NCI-H2107 treated with DMSO at 0.1 percent for 48 hours (cell line): ENCODE data around the gene ARMH1.
"Not testable (repeated sequence)": the region's sequence is repeated elsewhere in the genome, so short reads cannot be mapped to it uniquely, and the experiment has no call there.

Source experiments
- DNase-seq: peaks from one replicate; lab custom pipeline; 2025; ENCODE audit not compliant: unreplicated experiment; lab: John Stamatoyannopoulos, UW

The ARMH1 gene

DNA sequence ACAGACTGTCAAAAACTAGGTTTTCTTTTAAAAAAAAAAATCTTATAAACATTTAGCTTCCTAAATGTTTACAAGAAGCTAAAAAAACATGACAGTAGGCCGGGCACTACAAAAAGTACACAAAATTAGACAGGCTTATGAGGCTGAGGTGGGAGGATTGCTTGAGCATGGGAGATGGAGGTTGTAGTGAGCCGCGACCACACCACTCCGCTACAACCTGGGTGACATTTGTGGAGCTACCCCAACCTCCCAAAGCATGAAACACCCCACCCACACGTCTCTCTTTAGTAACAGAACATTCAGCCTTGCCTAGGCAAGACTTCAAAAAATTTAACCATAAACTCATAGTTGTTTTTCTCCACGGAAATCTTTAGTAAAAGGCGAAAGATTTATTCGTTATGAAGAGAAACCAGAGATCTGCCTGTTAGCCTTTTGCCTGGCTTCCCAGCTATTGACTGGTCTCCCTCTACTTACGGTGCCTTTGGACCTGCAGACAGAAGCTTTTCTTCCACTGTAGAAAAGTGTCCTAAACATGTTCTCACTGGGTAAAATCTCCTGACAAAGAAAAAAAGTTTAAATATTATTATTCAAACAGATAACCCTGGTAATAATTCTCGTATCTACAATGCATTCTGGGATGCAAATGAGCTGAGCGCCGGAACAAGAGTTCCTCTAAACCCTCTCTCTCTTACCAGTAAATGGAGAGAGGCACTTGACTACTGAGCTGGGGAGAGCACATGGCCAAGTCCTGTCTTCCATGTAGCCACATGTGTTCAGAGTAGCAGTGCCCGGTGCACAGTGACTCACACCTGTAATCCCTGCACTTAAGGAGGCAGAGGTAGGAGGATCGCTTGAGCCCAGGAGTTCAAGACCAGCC, 47.2 kb downstream of the ARMH1 start:
- peak; percentile 97 for DNase-seq

DNA sequence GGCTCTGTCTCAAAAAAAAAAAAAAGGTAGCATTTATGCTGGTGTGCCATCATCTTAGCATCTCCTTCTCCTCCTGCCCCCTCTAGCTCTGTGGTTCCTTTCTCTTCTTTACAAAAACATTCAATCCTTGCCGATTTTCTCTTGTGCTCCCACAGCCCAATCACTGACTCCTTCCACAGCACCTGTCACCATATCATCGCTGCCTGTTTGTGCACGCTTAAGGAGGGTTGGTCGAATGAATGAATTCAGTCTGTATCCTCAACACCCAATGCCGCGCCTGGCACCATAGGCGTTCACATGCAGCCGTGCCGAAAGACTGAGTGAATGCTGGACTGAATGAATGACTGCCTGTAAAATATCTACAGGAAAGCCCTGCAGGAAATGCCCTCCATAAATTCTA, 48.5 kb downstream of the ARMH1 start:
- DNase-seq, result no peak

DNA sequence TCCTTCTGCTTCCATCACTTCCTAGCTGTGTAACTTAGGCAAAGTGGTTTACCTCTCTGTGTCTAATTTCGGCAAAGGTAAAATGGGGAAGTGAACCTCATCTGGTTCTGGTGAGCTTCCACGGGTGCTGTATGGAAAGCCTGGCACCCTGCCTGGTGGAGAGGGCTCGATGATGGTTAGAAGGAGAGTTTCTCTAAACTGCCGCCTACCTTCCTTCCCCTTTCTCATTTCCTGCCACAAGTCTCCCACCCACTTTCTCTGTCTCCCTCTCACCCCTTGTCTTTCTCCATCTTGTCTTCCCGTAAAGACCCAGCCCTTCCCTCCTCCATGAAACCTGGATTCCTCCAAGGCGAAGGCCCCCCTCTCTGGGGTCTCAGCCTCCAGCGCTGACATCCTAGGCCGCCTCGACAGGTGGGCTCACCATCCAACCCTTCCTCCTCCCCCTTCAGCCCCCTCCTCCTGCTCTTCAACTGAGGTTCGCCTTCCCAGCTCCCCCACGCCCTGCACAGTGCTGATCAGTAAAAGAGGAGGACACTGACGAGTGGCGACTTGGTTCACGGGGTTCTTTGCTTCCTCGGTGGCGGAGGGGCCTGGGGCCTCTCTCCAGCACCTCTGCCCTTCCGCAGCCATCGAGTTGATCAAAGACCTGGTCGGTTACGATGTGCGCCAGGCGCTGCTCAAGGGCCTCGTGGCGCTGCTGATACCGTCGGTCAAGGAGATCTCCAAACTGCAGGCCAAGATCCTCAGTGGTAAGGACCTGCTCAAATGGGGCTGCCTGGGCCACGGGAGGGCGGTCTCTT, 49.2 kb downstream of the ARMH1 start:
- DNase-seq, result no peak

DNA sequence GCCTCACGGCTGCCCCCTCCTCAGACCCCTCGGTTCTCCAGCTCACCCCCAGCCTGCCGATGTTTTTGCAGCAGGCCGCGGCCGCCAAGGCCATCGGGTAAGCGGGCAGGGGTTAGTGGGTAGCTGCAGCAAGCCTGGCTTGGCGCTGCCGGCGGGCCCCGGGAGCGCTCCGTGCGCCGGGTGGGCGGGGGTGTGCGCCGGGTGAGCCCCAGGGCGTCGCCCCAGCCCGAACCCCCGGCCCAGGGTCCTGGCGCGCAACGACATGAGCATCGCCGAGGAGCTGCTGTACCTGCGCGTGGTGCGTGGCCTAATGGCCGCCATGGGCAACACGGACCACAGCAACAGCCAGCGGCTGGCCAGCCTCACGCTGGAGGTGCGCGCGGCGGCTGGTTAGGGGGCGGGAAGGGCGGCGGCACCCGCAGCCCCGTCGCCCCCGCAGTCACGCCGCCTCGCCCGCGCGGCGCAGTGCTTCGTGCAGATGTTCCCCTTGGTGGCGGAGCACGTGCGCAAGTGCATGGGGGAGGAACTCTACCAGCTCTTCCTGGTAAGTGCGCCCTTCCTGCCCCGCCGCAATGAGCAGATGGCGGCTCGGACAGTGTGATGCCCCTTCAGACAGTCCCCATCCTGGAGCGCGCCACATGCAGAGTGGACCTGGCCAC, 49.9 kb downstream of the ARMH1 start:
- DNase-seq, result no peak

DNA sequence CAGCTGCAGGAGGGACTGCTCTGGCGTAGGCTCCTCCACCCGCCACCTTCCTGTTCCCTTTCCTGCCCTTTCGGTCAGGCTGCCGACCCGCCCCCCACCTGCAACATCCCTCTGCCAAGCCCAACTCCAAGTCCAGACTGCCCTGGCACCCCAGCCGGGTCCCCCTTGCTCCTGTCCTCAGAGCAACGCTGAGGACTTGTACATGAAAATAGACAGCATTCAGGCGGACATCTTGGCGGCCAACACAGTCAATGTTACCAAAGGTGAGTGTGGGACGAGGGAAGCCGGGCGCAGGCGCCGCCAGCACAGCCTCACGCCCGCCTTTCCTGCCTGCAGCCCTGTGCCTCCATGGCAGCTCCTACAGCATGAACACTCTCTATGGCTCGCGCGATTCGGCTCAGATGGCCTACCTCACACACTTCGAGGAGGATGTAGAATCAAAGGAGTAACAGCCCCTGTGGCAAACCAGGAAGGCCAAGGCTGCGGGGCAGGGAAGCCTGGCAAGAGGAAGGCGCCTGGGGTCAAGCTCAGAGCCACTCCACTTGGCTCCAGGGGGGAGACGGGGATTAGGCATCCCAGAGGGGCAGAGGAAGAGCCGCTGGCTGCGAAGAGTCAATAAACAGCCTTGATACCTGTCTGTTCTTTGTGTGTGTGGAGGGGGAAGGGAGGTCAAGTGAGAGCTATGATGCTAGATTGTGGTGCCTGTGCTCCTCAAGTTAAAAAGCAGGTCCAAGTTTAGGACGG, 50.6 kb downstream of the ARMH1 start:
- no peak for DNase-seq

DNA sequence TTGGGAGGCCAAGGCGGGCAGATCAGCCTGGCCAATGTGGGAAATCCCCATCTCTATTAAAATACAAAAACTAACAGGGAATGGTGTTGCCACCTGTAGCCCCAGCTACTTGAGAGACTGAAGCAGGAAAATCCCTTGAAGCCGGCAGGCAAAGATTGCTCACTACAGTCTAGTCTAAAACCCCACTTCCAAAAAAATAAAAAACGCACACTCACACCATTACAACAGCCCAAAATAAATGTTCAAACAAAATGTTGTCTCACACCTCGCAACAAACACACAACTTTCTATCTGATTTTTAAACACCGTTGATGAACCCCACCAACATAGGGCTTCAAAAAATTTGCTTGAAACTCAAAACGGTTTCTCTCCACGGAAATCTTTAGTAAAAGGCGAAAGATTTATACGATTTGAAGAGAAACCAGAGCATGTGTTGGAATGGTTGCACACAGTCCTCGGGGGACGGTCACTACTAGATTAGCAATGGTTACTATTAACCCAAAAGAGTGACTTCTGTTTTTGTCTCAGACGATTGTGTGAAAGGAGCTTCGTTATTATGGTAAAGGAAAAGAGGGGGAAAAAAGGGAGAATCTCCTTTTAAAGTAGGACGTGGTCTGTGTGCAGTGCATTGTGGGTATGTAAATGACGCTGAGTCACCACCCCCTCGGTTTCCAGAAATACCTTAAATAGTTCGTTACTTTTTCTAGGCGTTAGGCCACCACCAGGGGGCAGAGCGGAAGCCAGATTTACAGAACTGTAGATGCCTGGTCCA, 56.4 kb downstream of the ARMH1 start, which contains the start of gene RNU5D-1:
RNU5D-1 (minus strand) TSS at position 430 of the 772 bp plus-strand sequence.
- DNase-seq, result peak; percentile 98

DNA sequence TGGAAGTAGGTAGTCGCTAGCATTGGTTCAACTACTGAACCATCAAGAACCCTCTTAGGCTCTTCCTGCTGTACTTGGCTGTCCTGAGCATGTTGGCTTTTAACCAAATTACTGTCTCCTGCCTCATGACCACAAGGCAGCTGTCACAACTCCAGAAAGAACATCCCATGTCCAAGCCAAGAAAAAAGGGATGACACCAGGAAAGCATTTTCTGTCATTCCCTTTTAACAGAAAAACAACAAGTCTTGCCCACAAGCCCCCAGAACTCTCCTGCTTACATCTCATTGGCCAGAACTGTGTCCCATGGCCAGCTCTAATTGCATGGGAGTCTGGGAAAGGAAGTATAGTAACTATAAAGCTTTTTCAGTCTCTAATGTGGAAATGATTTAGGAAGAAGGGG, 58.9 kb downstream of the ARMH1 start:
- no peak for DNase-seq

DNA sequence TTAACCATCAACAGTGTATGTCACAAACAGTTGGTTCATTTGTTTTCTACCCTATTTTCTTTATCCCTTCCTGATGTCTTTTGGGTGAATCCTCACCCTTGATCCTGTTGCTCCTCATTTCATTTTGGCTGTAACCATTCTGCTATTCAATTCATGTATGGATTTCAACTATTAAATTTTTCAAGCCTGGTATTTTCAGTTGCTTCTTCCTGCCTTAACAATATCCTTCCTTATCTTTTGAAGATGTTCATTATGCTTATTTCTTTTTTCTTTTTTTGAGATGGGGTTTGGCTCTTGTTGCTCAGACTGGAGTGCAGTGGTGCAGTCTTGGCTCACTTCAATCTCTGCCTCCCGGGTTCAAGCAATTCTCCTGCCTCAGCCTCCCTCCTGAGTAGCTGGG, 59.3 kb downstream of the ARMH1 start:
- no peak for DNase-seq

DNA sequence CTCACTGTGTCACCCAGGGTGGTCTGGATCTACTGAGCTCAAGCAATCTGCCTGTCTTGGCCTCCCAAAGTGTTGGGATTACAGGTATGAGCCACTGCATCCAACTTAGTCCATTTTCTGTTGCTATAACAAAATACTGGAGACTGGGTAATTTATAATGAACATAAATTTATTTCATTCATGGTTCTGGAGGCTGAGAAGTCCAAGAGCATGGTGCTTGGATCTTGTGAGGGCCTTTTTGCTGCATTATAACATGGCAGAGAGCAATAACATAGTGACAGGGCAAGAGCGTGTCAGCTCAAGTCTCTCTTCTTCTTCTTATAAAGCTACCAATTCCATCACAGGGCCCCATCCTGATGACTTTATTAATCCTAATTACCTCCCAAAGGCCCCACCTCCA, 61.5 kb downstream of the ARMH1 start:
- no peak for DNase-seq

DNA sequence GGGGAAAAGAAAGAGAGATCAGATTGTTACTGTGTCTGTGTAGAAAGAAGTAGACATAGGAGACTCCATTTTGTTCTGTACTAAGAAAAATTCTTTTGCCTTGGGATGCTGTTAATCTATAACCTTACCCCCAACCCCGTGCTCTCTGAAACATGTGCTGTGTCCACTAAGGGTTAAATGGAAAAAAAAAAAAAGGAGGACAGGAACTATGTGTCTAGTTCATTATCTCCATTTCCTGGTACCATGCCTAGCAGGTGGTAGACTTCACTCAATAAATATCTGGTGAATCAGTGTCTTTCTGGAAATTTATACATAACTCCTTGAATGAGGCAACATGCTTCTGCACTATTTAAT, 64.4 kb downstream of the ARMH1 start:
- not testable (repeated sequence) for DNase-seq

DNA sequence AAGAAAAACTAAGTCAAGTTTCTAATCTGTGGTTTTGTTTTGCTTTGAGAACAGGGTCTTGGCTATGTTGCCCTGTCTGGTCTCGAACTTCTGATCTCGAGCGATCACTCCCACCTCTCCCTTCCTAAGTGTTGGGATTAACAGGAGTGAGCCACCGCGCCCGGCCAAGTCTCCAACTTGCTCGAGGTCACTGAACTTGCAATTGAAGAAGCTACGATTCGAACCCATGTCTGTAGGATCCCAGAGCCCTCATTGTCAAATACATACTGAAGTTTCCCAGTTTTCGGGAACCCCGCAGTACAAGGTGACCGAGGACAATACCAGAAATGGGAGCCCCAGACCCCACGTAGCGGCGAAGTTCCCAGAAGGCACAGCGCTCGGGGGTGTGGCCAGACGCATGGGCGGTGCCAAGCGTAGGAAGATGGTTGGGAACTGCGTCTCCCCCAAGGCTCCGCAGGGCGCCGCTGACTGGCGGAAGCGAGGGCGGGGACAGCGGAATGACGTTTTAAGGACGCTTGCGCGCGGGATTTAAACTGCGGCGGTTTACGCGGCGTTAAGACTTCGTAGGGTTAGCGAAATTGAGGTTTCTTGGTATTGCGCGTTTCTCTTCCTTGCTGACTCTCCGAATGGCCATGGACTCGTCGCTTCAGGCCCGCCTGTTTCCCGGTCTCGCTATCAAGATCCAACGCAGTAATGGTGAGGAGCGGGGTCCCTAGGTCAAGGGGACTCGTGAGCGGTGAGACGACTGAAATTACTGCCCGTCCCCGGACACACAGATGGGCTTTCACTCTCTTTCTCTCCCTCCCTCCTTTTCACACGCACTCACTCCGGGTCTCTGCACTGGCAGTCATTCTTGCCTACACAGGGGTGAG, 65.0 kb downstream of the ARMH1 start, which contains the start of gene KIF2C:
KIF2C (plus strand) TSS at position 531 of the 872 bp plus-strand sequence; CDS start at position 627, 96 bp downstream.
- DNase-seq, result peak; percentile 97

DNA sequence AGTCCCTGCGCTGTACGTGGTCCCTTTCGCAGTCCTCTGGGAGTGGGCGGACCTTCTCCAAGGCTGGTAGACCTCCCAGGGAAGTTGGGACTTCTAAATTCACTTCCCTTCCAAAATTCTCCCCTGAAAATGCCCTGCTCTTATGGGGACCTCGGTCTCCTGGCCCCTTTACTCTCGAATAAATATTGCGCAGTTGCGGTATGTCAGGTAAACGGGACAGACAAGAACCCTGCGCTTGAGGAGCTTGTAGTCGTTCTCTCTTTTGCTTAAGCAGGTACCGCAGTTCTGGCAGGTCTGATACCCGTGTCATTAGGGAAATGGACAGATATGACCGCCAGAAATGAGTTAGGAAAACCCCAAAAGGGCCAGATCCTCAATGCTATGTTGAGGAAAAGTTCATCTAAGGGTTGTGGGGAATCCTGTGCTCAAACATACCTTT, 65.7 kb downstream of the ARMH1 start:
- DNase-seq, result no peak

DNA sequence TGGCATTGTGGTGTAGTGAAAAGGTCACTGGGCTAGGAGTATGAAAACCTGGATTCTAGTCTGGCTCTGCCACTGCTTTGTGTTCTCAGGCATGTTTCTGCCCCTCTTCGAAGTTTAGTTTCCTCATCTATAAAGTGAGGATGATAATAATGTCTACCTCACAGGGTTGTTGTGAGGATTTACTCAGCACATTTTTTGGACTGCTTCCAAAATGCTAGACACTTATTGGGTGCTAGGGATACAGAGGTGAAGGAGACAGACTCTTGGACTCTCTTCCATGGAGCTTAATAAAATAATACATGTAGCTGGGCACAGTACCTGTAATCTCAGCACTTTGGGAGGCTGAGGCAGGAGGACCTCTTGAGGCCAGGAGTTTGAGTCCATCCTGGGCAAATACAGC, 68.7 kb downstream of the ARMH1 start:
- DNase-seq, result no peak

DNA sequence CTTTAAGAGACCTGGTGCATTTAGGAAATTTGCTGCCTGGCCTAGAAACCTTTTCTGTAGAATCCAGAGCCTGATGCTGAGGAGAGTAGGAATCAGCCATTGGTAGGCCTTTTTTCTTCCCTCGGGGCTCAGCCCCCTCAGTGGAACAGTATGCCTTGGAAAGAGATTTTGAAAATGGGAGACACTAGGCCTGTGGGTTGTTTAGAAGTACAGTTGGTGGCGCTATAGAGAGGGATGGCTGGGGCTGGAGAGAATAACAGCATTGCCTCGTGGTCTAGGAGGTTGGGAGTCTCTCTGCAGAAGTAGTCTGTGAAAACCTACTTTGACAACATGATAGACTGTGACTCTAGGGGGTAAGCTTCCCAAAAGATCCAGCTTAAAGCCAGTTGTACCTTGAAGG, 73.4 kb downstream of the ARMH1 start:
- DNase-seq, result no peak

DNA sequence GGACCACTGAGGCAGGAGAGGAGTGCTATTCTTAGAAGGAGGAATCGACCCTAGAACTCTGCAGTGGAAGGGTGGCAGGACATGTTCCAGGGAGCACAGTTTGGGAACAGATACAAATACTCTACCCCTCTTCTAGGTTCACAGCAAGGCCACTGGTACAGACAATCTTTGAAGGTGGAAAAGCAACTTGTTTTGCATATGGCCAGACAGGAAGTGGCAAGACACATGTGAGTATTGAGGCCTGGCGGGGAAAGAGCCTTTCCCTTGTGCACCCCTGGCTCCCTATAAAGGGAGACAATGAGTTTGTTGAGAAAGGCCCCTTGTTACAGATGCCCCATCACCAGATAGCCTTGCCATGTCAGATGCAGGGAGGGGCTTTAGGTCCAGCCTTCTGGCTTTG, 82.9 kb downstream of the ARMH1 start:
- no peak for DNase-seq

DNA sequence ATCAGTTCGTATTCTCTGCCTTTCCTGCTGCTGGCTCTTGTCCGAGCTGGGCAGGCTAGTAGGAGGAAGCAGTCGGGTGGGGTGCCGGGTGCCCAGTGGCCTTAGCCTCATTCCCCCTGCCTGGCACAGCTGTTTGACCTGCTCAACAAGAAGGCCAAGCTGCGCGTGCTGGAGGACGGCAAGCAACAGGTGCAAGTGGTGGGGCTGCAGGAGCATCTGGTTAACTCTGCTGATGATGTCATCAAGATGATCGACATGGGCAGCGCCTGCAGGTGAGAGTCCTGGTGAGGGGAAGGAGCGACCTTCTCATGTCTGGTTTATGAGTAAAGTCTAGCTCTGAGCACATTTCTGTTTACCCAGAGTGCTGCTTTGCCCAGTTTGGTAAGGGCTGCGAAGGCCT, 84.6 kb downstream of the ARMH1 start:
- DNase-seq, result no peak

DNA sequence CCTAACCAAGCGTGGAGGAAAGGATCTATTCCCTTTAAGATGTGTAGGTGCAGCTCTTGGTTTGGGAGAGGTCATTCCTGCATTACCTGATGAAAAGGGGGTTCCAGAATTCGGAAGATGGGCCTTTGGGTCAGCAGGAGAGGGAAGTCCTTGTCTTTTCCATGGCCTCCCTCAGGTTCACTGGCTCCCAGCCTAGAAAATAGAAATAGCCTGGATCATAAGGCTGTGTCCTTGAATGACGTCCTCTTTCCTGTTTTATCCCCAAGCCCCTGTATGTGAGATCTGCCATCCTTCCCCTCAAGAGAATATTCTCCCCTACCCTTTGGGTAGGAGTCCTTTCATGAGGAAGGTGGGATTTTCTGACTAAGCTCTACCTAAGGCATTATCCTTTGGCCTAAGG, 86.4 kb downstream of the ARMH1 start:
- no peak for DNase-seq

DNA sequence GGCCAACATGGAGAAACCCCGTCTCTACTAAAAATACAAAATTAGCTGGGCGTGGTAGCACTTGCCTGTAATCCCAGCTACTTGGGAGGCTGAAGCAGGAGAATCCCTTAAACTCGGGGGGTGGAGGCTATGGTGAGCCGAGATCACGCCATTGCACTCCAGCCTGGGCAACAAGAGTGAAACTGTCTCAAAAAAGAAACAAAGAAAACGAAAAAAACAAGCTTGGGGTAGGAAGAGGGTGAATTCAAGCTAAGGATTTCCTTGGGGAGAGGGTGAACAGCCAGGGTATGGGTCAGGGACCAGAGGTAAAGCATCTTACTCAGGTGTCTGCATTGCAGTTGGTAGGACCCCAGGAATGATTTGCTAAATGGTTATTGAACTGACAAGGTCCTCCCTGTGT, 91.9 kb downstream of the ARMH1 start:
- DNase-seq, result not testable (repeated sequence)
